Stomach (tissue), 9 donors: ENCODE measurements around the gene CADPS. TPM values are rescaled to one million over a fixed set of nuclear protein-coding genes. Genes with fewer than 3 reads are reported as not detected.

Experiments used
- DNase-seq, 2 donors: peaks; one replicate each; pipeline versions ENCODE4 v3.0.0 to v3.0.0-alpha.2; 2013 to 2019
- H3K27ac ChIP-seq, 5 donors: fragments of 200-600 bp in 4 of 5; sonication (generic) in 4 of 5; one replicate each; pipeline ENCODE4 v1.5.1; 2013 to 2019; ENCODE audit warnings: mild to moderate bottlenecking in 1 of 5, moderate library complexity in 1 of 5
- H3K27me3 ChIP-seq, 3 donors: fragments of 200-600 bp; sonication (generic); one replicate each; pipeline ENCODE4 v1.5.1; 2017 to 2019; ENCODE audit warnings: mixed run types in 1 of 3
- H3K36me3 ChIP-seq, 4 donors: fragments of 200-600 bp; sonication (generic); 1 replicate in 3 of 4; 2 replicates in 1 of 4; pipeline ENCODE4 v1.5.1; 2016 to 2019
- H3K4me1 ChIP-seq, 4 donors: fragments of 200-600 bp; sonication (generic); one replicate each; pipeline ENCODE4 v1.5.1; 2016 to 2019
- H3K4me3 ChIP-seq, 4 donors: fragments of 200-600 bp; sonication (generic) in 3 of 4; one replicate each; pipeline ENCODE4 v1.5.1; 2016 to 2019; ENCODE audit warnings: mild to moderate bottlenecking in 1 of 4
- H3K9me3 ChIP-seq, 4 donors: fragments of 200-600 bp; sonication (generic); one replicate each; pipeline ENCODE4 v1.5.1; 2016 to 2019
- CTCF ChIP-seq, 7 experiments: fragments of 450-650 bp in 4 of 7; fragments of 200-600 bp in 3 of 7; sonication (generic) in 3 of 7; IDR thresholded peaks; one replicate each; pipeline ENCODE4 v1.5.1; 2016 to 2019; ENCODE audit warnings: antibody characterized with exemption in 7 of 7, control low read depth in 2 of 7, mild to moderate bottlenecking in 1 of 7
- EP300 ChIP-seq: sonication (generic); formaldehyde crosslinking; IDR thresholded peaks from one replicate; pipeline ENCODE4 v1.6.1; 2017; ENCODE audit warnings: antibody characterized with exemption
- POLR2A ChIP-seq, 4 donors: fragments of 450-650 bp; IDR thresholded peaks; one replicate each; pipeline ENCODE4 v1.6.1; 2016; ENCODE audit warnings: antibody characterized with exemption in 4 of 4, control low read depth in 2 of 4, mild to moderate bottlenecking in 1 of 4, moderate library complexity in 1 of 4
- POLR2AphosphoS5 ChIP-seq, 3 donors: sonication (generic); formaldehyde crosslinking; IDR thresholded peaks; one replicate each; pipeline ENCODE4 v1.6.1; 2016; ENCODE audit warnings: antibody characterized with exemption in 3 of 3
- WGBS, 5 donors: extraction: QIAGEN DNeasy Blood & Tissue Kit in 3 of 5; methylation state at CpG; one replicate each; pipeline versions ENCODE4 v1.1.5 to v1.1.7; 2013 to 2018; 5-methylcytosine and 5-hydroxymethylcytosine counted together
- intact Hi-C: fragments of 100-400 bp; cut with DNase I; formaldehyde crosslinking; loops from one replicate; pipeline ENCODE4 v1.15.1; 2023; ENCODE audit warnings: low total_unique reads
- polyA plus RNA-seq, 3 donors: library from polyadenylated mRNA; stranded (reverse); fragments of 200-250 nt; gene quantifications; one replicate each; pipeline ENCODE4 v1.2.3, GENCODE V29; 2013
- total RNA-seq, 5 donors: library from RNA; depleted of rRNA; stranded (reverse); fragments of >200 nt; gene quantifications; one replicate each; pipeline versions ENCODE4 v1.1.0 to v1.2.3, GENCODE V29; 2014 to 2016
- donor health status: healthy with polysubstance abuse.
- donor health status: Bipolar disorder and iron deficiency.
- donor health status: healthy.

Gene CADPS
- total and polyA plus RNA-seq, 8 donors = 0.58 to 32.2 (median 3.4) TPM

- no peak for TF ChIP-seq POLR2A (IDR thresholded peaks at IDR 0.05)
- no peak for TF ChIP-seq EP300
- TF ChIP-seq POLR2AphosphoS5 (IDR thresholded peaks at IDR 0.05) = no peak
- TF ChIP-seq CTCF (IDR thresholded peaks at IDR 0.05) = no peak
- DNase-seq = no peak
- WGBS, 5 donors = 70 to 88% (median 74%) methylated on average over 6 of the region's 6 CpGs
These were observed 38.0 kb downstream of the CADPS start for GRCh38 chr3:62837145-62837787.

GRCh38 chr3:62835554-62836236, 39.5 kb downstream of the CADPS start:
- intact Hi-C loops = no loop called here
- 42 to 61% (median 50%) methylated on average over 3 of the region's 3 CpGs for WGBS, 5 donors
- peak in 1 of 2 donors; percentile 26 for DNase-seq

More at GRCh38 chr3:62837145-62837787, 38.0 kb downstream of the CADPS start:
- Histone ChIP-seq H3K27me3 (no peaks in the 10 kb centered on the region), H3K4me3 (no peak overlapping the region), H3K9me3 (no peaks in the 10 kb centered on the region), H3K27ac (no peak overlapping the region), H3K36me3 (no peaks in the 10 kb centered on the region), H3K4me1 (peaks cover 0 to 11% (median 0%) of the 10 kb centered on the region in 4 donors)
- intact Hi-C loops = no loop called here

GRCh38 chr3:62833538-62833937, 41.7 kb downstream of the CADPS start:
- intact Hi-C loops = no loop called here

More at GRCh38 chr3:62835554-62836236, 39.5 kb downstream of the CADPS start:
- TF ChIP-seq POLR2AphosphoS5 (IDR thresholded peaks at IDR 0.05) = no peak
- TF ChIP-seq EP300 = no peak
- no peak for TF ChIP-seq POLR2A (IDR thresholded peaks at IDR 0.05)
- TF ChIP-seq CTCF (IDR thresholded peaks at IDR 0.05) = no peak
- Histone ChIP-seq H3K4me3 (no peak overlapping the region), H3K36me3 (no peaks in the 10 kb centered on the region), H3K4me1 (peaks cover 0 to 11% (median 0%) of the 10 kb centered on the region in 4 donors), H3K27me3 (no peaks in the 10 kb centered on the region), H3K27ac (no peak overlapping the region), H3K9me3 (no peaks in the 10 kb centered on the region)

GRCh38 chr3:62832553-62832952, 42.7 kb downstream of the CADPS start:
- Histone ChIP-seq H3K4me1 (peaks cover 0 to 11% (median 0%) of the 10 kb centered on the region in 4 donors), H3K27ac (no peak overlapping the region), H3K36me3 (no peaks in the 10 kb centered on the region), H3K27me3 (no peaks in the 10 kb centered on the region), H3K4me3 (no peak overlapping the region), H3K9me3 (no peaks in the 10 kb centered on the region)
- TF ChIP-seq EP300 = no peak
- no peak for TF ChIP-seq POLR2A (IDR thresholded peaks at IDR 0.05)
- TF ChIP-seq CTCF (IDR thresholded peaks at IDR 0.05) = no peak
- no peak for TF ChIP-seq POLR2AphosphoS5 (IDR thresholded peaks at IDR 0.05)
- no peak for DNase-seq
- intact Hi-C loops = no loop called here
- 71 to 86% (median 80%) methylated on average over 7 of the region's 7 CpGs for WGBS, 5 donors

More at GRCh38 chr3:62833538-62833937, 41.7 kb downstream of the CADPS start:
- no peak for DNase-seq
- Histone ChIP-seq H3K27ac (no peak overlapping the region), H3K27me3 (no peaks in the 10 kb centered on the region), H3K4me1 (peaks cover 0 to 11% (median 0%) of the 10 kb centered on the region in 4 donors), H3K36me3 (no peaks in the 10 kb centered on the region), H3K9me3 (no peaks in the 10 kb centered on the region), H3K4me3 (no peak overlapping the region)
- no peak for TF ChIP-seq EP300
- TF ChIP-seq CTCF (IDR thresholded peaks at IDR 0.05) = no peak
- no peak for TF ChIP-seq POLR2A (IDR thresholded peaks at IDR 0.05)
- TF ChIP-seq POLR2AphosphoS5 (IDR thresholded peaks at IDR 0.05) = no peak
